Hypothalamus (tissue), 51 donors: ENCODE results near the gene LHFPL3.

ENCODE experiments used
- DNase-seq, 51 donors: peaks; one replicate each; lab custom pipeline; 2025; lab: John Stamatoyannopoulos, UW

The LHFPL3 gene

GRCh38 chr7:104791080-104791479, 462.7 kb downstream of the LHFPL3 start:
- no peak for DNase-seq

- no peak for DNase-seq
Observed at GRCh38 chr7:104793066-104793465, 464.7 kb downstream of the LHFPL3 start.

- DNase-seq: no peak
Observed at GRCh38 chr7:104794154-104794553, 465.8 kb downstream of the LHFPL3 start.

DNA sequence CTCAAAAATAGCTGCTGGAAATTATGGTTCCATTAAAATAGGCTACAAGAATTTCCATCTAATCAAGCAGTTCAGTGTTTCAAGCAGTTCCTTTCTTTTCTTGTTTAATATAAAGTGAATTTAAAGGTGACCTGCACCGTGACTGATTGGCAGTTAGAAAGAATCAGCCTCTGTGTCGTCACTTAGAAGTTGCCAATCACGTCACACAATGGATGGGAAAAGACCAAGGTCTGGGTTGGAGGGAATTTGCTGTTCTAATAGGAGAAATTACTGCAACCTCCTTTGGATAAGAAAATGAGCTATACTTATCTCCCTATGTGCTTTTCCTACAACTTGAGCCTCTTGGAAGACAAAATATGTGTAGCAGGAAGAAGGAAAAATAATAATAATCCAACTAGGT, 466.2 kb downstream of the LHFPL3 start:
- no peak for DNase-seq

- peak in 18 of 51 donors; percentile 5 to 69 (median 18) for DNase-seq
Observed at GRCh38 chr7:104795086-104795485, 466.7 kb downstream of the LHFPL3 start.

- DNase-seq: no peak
Observed at GRCh38 chr7:104795616-104796398, 467.4 kb downstream of the LHFPL3 start.

GRCh38 chr7:104800307-104800706, 471.9 kb downstream of the LHFPL3 start:
- no peak for DNase-seq

GRCh38 chr7:104801022-104801421, 472.6 kb downstream of the LHFPL3 start:
- no peak for DNase-seq

- no peak for DNase-seq
Observed at GRCh38 chr7:104803931-104804330, 475.5 kb downstream of the LHFPL3 start.

GRCh38 chr7:104804696-104805095, 476.3 kb downstream of the LHFPL3 start:
- no peak for DNase-seq

GRCh38 chr7:104805449-104806317, 477.3 kb downstream of the LHFPL3 start:
- DNase-seq: peak in 12 of 51 donors; percentile 10 to 56 (median 22)

DNA sequence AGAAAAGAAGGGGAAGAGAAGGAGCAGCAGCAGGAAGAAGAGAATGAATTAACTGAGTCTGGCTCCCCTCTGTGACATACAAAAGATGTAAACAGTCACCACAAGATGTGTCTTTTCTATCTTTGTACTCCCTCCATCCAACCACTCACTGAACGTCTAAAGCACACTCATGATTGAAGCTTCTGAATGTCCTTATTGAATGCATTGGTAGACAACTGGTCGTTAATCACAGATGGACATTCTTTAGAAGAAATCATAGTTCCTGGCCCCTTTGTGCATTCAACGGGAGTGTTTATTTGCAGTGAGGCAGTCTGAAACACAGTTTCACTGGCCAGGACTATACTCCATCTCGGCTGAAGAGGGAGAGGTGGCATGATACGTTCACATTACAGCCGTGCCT, 479.3 kb downstream of the LHFPL3 start:
- no peak for DNase-seq

GRCh38 chr7:104809906-104810305, 481.5 kb downstream of the LHFPL3 start:
- no peak for DNase-seq

DNA sequence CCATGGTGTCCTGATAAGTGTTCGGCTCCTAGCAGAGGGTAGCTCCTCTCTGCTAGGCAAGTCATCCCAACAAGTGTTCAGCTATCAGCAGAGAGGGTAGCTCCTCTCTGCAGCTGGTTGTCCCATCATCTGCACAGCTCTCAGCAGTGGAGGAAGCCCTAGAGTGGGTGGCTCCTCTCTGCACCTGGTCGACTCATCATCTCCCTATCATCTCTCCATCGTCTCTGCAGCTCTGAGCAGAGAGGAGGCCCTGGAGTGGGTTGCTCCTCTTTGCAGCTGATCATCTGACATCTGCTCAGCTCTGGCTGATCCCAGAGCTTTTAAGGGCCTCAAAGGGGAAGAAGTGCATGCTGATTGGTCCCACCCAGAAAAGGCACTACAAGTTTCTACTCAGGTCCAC, 485.7 kb downstream of the LHFPL3 start:
- DNase-seq: no peak

DNA sequence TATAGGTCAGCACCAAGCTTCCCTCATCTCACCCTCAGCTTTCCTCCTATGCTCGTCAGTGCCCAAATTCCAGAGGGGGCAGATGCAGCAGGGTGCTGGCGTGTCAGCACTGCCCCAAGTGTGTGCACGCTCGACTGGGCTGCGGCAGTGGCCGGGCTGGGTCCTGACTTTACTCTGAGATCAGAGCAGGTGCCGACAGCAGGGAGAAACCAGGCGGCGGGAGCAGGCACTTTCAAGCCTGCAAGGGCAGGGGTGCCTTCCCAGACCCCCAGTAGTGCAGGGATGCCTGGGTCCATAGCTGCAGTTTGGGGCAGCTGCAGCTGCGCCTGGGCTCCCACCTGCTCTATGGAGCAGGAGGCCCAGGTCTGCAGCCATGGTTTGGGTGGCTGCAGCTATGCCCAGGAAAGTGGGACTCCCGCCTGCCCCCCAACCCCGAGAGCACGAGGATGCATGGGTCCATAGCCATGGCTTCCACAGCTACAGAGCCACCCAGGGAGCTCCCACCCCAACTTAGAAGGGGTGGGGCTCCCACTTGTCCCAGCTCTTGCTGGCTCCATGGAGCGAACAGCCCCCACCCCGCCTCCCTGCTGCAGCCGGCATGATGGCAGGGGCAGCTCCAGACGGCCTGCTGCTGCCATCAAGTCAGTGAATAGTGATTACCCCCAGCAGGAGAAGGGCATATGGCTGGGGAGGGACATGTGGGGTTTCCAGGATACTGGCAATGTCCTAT, 486.4 kb downstream of the LHFPL3 start:
- peak in 2 of 51 donors; percentile 5 to 9 for DNase-seq

- DNase-seq: no peak
Observed at GRCh38 chr7:104816537-104816936, 488.1 kb downstream of the LHFPL3 start.

DNA sequence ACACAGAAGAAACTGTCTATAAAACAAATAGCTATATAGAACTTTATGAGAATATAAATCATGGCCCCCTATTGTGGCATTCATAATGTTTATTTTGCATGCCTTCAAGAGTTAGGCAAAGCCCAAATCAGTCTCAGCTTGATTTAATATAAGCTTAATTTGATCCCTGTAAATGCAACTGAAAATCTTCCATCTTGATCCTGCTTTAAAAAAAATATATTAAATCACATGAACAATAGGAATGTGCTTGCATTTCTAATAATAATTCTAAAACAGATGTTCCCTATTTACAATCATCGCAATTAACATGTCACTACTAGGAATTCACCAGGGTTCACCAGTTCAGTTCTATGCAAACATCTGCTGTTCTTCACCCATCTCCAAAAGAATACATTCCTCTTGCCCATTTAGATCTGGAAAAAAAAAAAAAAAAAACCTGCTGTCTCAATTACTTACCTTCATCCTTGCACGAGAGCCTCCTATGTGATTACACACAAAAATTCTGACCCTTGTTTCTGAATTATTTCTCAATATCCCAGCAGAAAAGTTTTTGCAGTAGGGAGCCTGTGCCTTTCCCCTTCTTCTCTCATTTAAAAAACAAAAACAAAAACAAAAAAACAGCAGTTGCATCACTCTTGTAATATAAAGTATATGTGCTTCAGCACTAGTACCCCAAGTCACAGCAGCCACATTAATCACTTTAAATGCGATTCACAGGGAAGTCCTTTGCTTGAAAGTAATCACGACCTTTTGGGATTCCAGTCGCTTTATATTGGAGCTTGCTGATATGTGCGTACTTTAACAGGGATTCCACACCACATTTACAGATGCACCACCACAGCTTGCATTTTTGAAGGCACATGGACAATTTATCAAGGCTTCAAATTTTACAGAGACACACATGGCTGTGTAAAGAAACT, 490.8 kb downstream of the LHFPL3 start:
- DNase-seq: no peak

DNA sequence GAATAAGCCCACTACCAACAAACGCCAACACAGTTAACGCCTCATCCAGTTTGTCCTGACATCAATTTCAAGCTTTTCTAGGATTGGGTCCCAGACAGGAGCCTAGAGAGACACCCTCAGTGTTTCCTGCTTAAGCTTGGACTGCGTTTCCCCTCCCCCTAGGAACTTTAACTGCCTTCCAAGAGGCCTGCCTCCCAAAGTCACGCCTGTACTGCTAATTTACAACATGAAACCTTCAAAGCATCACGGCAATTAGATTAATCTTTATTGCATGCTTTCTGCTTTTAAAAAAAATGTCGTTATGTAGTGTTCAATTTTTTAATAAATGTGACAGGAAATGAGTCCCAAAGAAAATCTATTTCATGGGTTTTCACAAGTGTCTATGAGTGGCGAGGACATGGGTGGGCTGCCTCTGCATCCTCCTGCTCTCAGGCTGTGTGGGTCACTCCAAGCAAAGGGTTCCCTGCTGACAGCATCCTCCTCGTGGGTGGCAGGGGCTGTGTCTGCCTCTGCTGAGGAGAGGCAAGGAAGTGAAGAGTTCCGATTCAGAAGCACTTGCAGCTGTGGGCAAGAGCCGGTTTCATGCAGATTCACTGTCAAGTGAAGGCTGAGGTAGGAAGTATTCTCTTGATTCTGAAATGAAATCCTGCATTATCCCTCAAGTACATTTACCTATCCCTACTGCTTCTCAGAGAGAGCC, 492.6 kb downstream of the LHFPL3 start:
- no peak for DNase-seq

DNA sequence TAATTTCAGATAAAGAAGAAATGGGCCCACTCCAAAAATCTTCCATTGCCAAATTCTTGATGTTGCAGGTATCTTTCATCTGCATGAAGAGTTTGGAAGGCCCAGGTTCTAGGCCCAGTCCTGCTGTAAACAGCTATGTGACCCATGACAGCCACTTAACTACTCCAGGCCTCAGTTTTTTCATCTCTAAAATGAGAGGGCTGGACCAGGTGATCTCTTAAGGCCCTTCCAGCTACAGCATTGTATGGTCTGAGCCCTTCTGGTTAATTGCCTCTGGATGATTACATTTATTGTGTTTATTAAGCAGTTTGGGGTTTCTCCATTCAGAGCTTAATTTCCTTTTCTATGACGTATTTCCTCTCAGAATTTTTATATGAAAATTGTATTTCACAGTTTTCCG, 494.8 kb downstream of the LHFPL3 start:
- DNase-seq: no peak
